A549 treated with AZD2906 at 1 μM for 4 hours (cell line): ENCODE measurements around the gene PIGT. TPM values are rescaled to one million over a fixed set of nuclear protein-coding genes. Genes with fewer than 3 reads are reported as not detected.

Source experiments
- total RNA-seq: library from RNA; stranded (reverse); fragments of 200-300 nt; extraction: Qiagen RNA extraction; gene quantifications from 5 replicates; pipeline ENCODE4 v1.2.3, GENCODE V29; 2022

The PIGT gene
- 91.5 to 104 TPM (median 96.9 TPM) in 5 replicates for total RNA-seq

DNA sequence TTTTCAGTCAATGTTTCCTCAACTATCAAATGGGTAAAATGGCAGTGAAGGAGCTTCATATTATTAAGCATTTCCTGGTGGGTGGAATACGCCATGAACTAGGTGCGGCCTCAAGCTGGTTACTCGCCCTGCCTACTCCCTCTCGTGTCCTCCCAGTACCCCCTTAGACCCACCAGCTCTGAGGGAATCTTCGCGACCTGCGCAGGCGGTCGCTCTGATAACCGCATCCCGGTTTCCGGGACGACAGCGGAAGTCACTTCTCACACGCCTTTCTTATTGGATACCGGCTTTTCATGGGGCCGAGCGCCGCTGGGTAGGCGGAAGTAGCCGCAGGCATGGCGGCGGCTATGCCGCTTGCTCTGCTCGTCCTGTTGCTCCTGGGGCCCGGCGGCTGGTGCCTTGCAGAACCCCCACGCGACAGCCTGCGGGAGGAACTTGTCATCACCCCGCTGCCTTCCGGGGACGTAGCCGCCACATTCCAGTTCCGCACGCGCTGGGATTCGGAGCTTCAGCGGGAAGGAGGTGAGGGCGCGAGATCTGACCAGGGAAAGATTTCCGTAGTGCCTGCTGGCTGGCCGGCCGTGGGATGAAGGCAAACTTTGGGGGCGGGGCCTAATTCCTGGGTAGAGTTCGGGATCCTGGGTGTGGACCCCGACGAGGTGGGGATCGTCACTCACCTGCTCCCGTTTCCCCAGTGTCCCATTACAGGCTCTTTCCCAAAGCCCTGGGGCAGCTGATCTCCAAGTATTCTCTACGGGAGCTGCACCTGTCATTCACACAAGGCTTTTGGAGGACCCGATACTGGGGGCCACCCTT, at the start of gene PIGT:
Gene PIGT, plus strand, starts transcription at position 320 of the 816 bp plus-strand sequence. Its CDS starts 16 bp downstream, at position 336.

DNA sequence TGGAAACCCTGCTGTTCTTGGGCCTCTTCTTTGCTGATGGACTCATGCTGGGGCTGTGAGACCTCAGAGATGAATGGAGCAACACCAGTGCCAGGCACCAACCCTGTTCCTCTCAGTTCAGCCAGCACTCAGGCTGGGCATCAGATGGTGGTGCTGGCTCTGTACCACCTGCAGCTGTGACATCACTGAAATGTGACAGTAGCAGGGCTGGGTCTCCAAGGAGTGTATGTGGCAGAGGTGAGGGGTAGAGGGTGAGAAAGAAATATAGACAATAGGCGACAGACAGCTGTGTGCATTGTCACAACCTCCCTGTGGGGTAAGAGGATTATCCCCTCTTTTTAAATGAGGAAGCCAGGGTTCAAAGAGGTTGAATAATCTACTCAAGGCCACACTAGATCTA, 37.8 kb upstream of the PIGT start, which contains the start of gene TP53TG5:
Gene TP53TG5, minus strand, starts transcription at position 135 of the 400 bp plus-strand sequence. Its CDS starts 89 bp downstream, at position 46.

GRCh38 chr20:45407783-45408645, 7.9 kb upstream of the PIGT start, which contains the start of gene DBNDD2:
Gene DBNDD2, plus strand, starts transcription at chr20:45408289. Its CDS starts 179 bp downstream, at chr20:45408468.

GRCh38 chr20:45469336-45470261, 53.7 kb downstream of the PIGT start, which contains the start of gene WFDC2:
Gene WFDC2, plus strand, starts transcription at chr20:45469753. Its CDS starts 29 bp downstream, at chr20:45469782.

Other genes with a start within 250 kb of the PIGT start
- gene PI3, start 241.2 kb upstream of the PIGT start, total RNA-seq = 2.6 to 5.1 TPM (median 3.0 TPM) in 5 replicates
- gene SEMG1, start 209.1 kb upstream of the PIGT start, total RNA-seq = not detected in 5 replicates
- gene SEMG2, start 194.8 kb upstream of the PIGT start, total RNA-seq = not detected in 5 replicates
- gene SLPI, start 161.6 kb upstream of the PIGT start, total RNA-seq = 10.1 to 16.1 TPM (median 11.6 TPM) in 5 replicates
- not detected in 5 replicates for gene RBPJL, start 109.3 kb upstream of the PIGT start, total RNA-seq
- gene MATN4, start 107.8 kb upstream of the PIGT start, total RNA-seq = 0.10 to 0.22 TPM (median 0.12 TPM) in 4 of 5 replicates, not detected in the other
- gene SDC4, start 67.7 kb upstream of the PIGT start, total RNA-seq = 89.5 to 111 TPM (median 95.6 TPM) in 5 replicates
- 26.8 to 32.0 TPM (median 29.4 TPM) in 5 replicates for gene SYS1, start 53.0 kb upstream of the PIGT start, total RNA-seq
- gene TP53TG5, start 37.8 kb upstream of the PIGT start, total RNA-seq = not detected in 5 replicates
- 21.2 to 29.3 TPM (median 25.5 TPM) in 5 replicates for gene DBNDD2, start 7.9 kb upstream of the PIGT start, total RNA-seq
- 0.15 to 0.32 TPM in 2 of 5 replicates, not detected in the others for gene WFDC2, start 53.6 kb downstream of the PIGT start, total RNA-seq
- gene SPINT3, start 99.5 kb downstream of the PIGT start, total RNA-seq = not detected in 5 replicates
- gene WFDC6, start 123.3 kb downstream of the PIGT start, total RNA-seq = not detected in 5 replicates
- gene EPPIN, start 131.3 kb downstream of the PIGT start, total RNA-seq = not detected in 5 replicates
- gene WFDC8, start 163.1 kb downstream of the PIGT start, total RNA-seq = not detected in 5 replicates
- not detected in 5 replicates for gene WFDC10A, start 213.6 kb downstream of the PIGT start, total RNA-seq
- gene WFDC9, start 215.1 kb downstream of the PIGT start, total RNA-seq = not detected in 5 replicates